Small intestine (tissue), 7 donors: Measurements from ENCODE around the gene IFNA21. TPM values are rescaled to one million over a fixed set of nuclear protein-coding genes. Genes with fewer than 3 reads are reported as not detected.
"Not testable (repeated sequence)": the region's sequence is repeated elsewhere in the genome, so short reads cannot be mapped to it uniquely, and the experiment has no call there.

Experiments
- DNase-seq, 2 donors: peaks; one replicate each; pipeline versions ENCODE4 v3.0.0 to v3.0.0-alpha.2; 2013
- FAIRE-seq: peaks from 2 replicates; lab custom pipeline; 2012; peaks lifted over from hg19 to GRCh38; lab: Jason Lieb, UNC
- H3K27ac ChIP-seq, 3 donors: one replicate each; pipeline ENCODE4 v1.5.1; 2013; ENCODE audit warnings: low read length in 2 of 3, mild to moderate bottlenecking in 2 of 3, control low read depth in 1 of 3, inconsistent platforms in 1 of 3, low read depth in 1 of 3, moderate library complexity in 1 of 3
- H3K27me3 ChIP-seq, 3 donors: one replicate each; pipeline ENCODE4 v1.6.1; 2013; ENCODE audit warnings: low read length in 3 of 3, inconsistent platforms in 1 of 3; ENCODE audit not compliant: control insufficient read depth in 3 of 3, insufficient read depth in 3 of 3
- H3K36me3 ChIP-seq, 3 donors: one replicate each; pipeline ENCODE4 v1.6.1; 2013; ENCODE audit warnings: low read length in 3 of 3, inconsistent platforms in 1 of 3, low read depth in 1 of 3, mild to moderate bottlenecking in 1 of 3, moderate library complexity in 1 of 3; ENCODE audit not compliant: control insufficient read depth in 3 of 3, insufficient read depth in 2 of 3
- H3K4me1 ChIP-seq, 3 donors: one replicate each; pipeline ENCODE4 v1.6.1; 2013; ENCODE audit warnings: low read length in 2 of 3, inconsistent platforms in 1 of 3, low read depth in 1 of 3, mild to moderate bottlenecking in 1 of 3, moderate library complexity in 1 of 3; ENCODE audit not compliant: control insufficient read depth in 3 of 3, insufficient read depth in 2 of 3
- H3K4me3 ChIP-seq, 3 donors: one replicate each; pipeline ENCODE4 v1.5.1; 2013; ENCODE audit warnings: low read length in 3 of 3, control low read depth in 1 of 3, inconsistent platforms in 1 of 3, low read depth in 1 of 3, mild to moderate bottlenecking in 1 of 3, moderate library complexity in 1 of 3
- H3K9me3 ChIP-seq, 2 donors: one replicate each; pipeline ENCODE4 v1.6.1; 2013; ENCODE audit warnings: low read depth in 1 of 2, low read length in 1 of 2; ENCODE audit not compliant: control insufficient read depth in 2 of 2, insufficient read depth in 1 of 2
- WGBS, 3 donors: extraction: QIAGEN DNeasy Blood & Tissue Kit; methylation state at CpG; one replicate each; pipeline ENCODE4 v1.1.7; 2013; 5-methylcytosine and 5-hydroxymethylcytosine counted together
- polyA plus RNA-seq, 4 donors: library from polyadenylated mRNA; stranded (reverse) in 3 of 4; unstranded in 1 of 4; fragments of 200-250 nt in 3 of 4; fragments of 120-200 nt in 1 of 4; gene quantifications; one replicate each; pipeline versions ENCODE4 v1.2.1 to v1.2.3, GENCODE V29; 2013
- donor health status: healthy with polysubstance abuse.
- donor health status: control.
- donor health status: control.
- donor health status: Bipolar disorder and iron deficiency.
- donor health status: healthy.

Gene IFNA21
- polyA plus RNA-seq, 4 donors = not detected

- DNase-seq (no peak), FAIRE-seq (no peak)
- Histone ChIP-seq H3K36me3 (no peaks in the 10 kb centered on the region), H3K4me1 (no peaks in the 10 kb centered on the region), H3K4me3 (no peak overlapping the region), H3K9me3 (no peaks in the 10 kb centered on the region), H3K27me3 (no peaks in the 10 kb centered on the region), H3K27ac (no peak overlapping the region)
- 63 to 73% (median 68%) methylated on average over 2 of the region's 2 CpGs for WGBS, 3 donors
Measured at GRCh38 chr9:21155501-21155900, 11.0 kb downstream of the IFNA21 start.

GRCh38 chr9:21154018-21154608, 12.3 kb downstream of the IFNA21 start:
- FAIRE-seq = no peak
- Histone ChIP-seq H3K4me3 (no peak overlapping the region), H3K4me1 (no peaks in the 10 kb centered on the region), H3K27ac (no peak overlapping the region), H3K36me3 (no peaks in the 10 kb centered on the region), H3K27me3 (no peaks in the 10 kb centered on the region), H3K9me3 (peaks cover 0 to 1% of the 10 kb centered on the region in 2 donors)
- peak in 1 of 2 donors; percentile 13 for DNase-seq
- WGBS, 3 donors = 10 to 13% (median 13%) methylated on average over 3 of the region's 3 CpGs

GRCh38 chr9:21153336-21154017, 13.0 kb downstream of the IFNA21 start:
- no peak overlapping the region for H3K27ac ChIP-seq
- FAIRE-seq (no peak), DNase-seq (no peak)
- no peaks in the 10 kb centered on the region for H3K27me3 ChIP-seq
- no peaks in the 10 kb centered on the region for H3K36me3 ChIP-seq
- WGBS, 3 donors = 40 to 47% (median 41%) methylated on average over 3 of the region's 3 CpGs
- H3K4me3 ChIP-seq = no peak overlapping the region
- no peaks in the 10 kb centered on the region for H3K4me1 ChIP-seq
- peaks cover 0 to 1% of the 10 kb centered on the region in 2 donors for H3K9me3 ChIP-seq

- Histone ChIP-seq H3K27me3 (no peaks in the 10 kb centered on the region), H3K9me3 (peaks cover 0 to under 1% of the 10 kb centered on the region in 2 donors), H3K36me3 (no peaks in the 10 kb centered on the region), H3K27ac (no peak overlapping the region), H3K4me1 (no peaks in the 10 kb centered on the region), H3K4me3 (no peak overlapping the region)
- 59 to 65% (median 65%) methylated on average over 1 of the region's 1 CpG for WGBS, 3 donors
- no peak for DNase-seq
- no peak for FAIRE-seq
Measured at GRCh38 chr9:21144603-21145002, 21.9 kb downstream of the IFNA21 start.

GRCh38 chr9:21141427-21141882, 25.0 kb downstream of the IFNA21 start, which contains the start of gene IFNW1:
TSS of gene IFNW1 (minus strand) at chr9:21141832. CDS start at chr9:21141570, 262 bp downstream.
- Histone ChIP-seq H3K27ac (no peak within 1 kb of the TSS), H3K4me1 (no peaks in the 10 kb centered on the region), H3K9me3 (no peaks in the 10 kb centered on the region), H3K36me3 (no peaks in the 10 kb centered on the region), H3K27me3 (no peaks in the 10 kb centered on the region), H3K4me3 (no peak within 1 kb of the TSS)
- 11 to 29% (median 21%) methylated on average over 1 of the region's 1 CpG for WGBS, 3 donors
- FAIRE-seq = no peak
- DNase-seq = no peak

- no peak for FAIRE-seq
- no peaks in the 10 kb centered on the region for H3K36me3 ChIP-seq
- no peak overlapping the region for H3K4me3 ChIP-seq
- DNase-seq = no peak
- no peaks in the 10 kb centered on the region for H3K9me3 ChIP-seq
- H3K4me1 ChIP-seq = no peaks in the 10 kb centered on the region
- no peak overlapping the region for H3K27ac ChIP-seq
- no peaks in the 10 kb centered on the region for H3K27me3 ChIP-seq
- 44 to 91% (median 86%) methylated on average over 1 of the region's 1 CpG for WGBS, 3 donors
Measured at GRCh38 chr9:21137020-21137419, 29.4 kb downstream of the IFNA21 start.

GRCh38 chr9:21135736-21136135, 30.7 kb downstream of the IFNA21 start:
- H3K9me3 ChIP-seq = no peaks in the 10 kb centered on the region
- FAIRE-seq (no peak), DNase-seq (no peak)
- H3K4me3 ChIP-seq = no peak overlapping the region
- no peaks in the 10 kb centered on the region for H3K27me3 ChIP-seq
- no peaks in the 10 kb centered on the region for H3K36me3 ChIP-seq
- WGBS, 3 donors = 62 to 78% (median 64%) methylated on average over 3 of the region's 3 CpGs
- no peak overlapping the region for H3K27ac ChIP-seq
- H3K4me1 ChIP-seq = no peaks in the 10 kb centered on the region

GRCh38 chr9:21128186-21128585, 38.3 kb downstream of the IFNA21 start:
- FAIRE-seq, H3K27ac ChIP-seq: not testable (repeated sequence)

More at GRCh38 chr9:21128186-21128585, 38.3 kb downstream of the IFNA21 start:
- not testable (repeated sequence) for DNase-seq, H3K9me3 ChIP-seq, H3K36me3 ChIP-seq, H3K27me3 ChIP-seq, H3K4me3 ChIP-seq, H3K4me1 ChIP-seq
